HG02973 (cell line): Measurements from ENCODE around the gene HAUS1.
"Not testable (repeated sequence)": the region's sequence is repeated elsewhere in the genome, so short reads cannot be mapped to it uniquely, and the experiment has no call there.

ENCODE experiments used
- ATAC-seq: cut with Tn5 transposase; IDR thresholded peaks from one replicate; pipeline ENCODE4 v1.9.1; 2021; ENCODE audit warnings: moderate library complexity; ENCODE audit not compliant: unreplicated experiment

HAUS1 gene

DNA sequence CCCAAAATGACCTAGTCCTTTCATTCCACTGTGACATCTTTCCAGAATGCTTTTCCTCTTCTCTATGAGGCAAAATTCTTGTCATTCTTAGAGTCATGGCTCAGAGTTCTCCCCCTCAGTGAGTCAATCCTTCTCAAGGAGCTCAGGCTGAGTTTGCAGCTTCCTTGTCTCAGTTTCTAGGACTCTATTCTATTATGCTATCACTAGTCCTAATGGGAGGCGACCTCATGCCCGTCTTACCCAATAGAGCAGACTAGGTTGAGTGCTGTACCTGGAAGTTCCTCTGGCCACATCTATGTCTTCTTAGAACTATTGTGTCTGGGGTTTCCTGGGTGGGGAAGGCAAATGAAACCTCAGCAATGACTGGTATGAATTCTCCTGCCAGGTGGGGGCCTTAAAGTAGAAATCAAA, 51.5 kb downstream of the HAUS1 start:
- ATAC-seq: no peak

DNA sequence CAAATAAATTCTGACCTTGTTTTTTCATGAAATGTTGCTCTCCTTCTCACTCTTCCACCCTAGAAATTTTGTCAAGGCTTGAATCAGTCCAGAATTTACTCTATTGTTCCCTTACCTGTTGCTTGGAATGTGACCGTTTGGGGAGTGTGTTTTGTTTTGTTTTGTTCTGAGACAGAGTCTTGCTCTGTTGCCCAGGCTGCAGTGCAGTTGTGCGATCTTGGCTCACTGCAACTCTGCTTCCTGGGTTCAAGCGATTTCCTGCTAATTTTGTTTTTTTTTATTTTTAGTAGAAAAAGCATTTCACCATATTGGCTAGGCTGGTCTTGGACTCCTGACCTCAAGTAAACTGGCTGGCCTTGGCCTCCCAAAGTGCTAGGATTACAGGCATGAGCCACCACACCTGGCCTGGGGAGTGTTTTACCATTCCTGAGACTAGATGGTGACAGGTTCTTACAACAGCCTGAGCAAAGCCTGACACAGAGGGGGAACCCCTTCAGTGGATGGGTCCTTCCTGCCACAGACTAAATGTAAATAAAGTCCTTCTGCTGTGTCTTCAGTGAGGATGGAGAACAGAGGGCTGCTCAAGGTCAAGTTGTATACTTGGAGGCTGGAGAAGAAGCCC, 52.0 kb downstream of the HAUS1 start:
- ATAC-seq: no peak

DNA sequence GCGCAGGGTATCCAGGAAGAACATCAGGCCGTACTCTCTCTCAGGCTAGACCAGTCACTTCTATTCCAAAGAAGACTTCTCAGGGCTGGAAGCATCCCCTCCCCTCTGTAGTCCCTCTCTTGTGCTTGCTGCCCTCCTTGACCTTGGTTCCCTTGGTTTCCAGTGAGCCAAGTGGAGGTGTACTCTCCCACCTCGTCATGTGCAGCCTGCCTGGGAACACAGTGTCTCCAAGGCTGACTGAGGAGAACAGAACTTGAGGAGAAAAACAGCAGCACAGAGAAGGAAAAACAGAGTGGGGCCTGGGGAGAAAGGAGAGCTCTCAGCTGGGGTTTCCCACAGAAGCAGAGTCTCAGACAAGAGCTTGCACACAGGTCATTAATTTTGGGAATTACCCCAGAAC, 52.7 kb downstream of the HAUS1 start:
- ATAC-seq: no peak

DNA sequence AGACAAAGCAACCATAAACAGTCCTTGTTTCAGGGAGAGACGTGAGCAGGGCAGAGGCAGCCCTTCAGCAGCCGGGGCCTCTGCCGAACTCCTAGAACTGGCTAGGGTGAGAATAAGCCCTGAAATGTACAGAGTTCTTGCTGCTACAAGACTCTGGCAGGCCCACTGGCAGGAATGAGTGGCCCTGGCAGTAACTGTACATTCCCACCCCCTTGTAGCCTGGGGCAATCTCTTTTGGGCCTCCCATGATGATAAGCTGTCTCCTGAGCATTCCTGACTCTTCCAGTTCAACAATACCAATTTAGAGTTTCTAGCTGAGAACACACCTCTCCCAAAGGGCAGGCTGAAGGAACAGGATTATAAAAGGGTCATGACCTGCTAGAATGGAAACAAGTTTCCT, 54.3 kb downstream of the HAUS1 start:
- no peak for ATAC-seq

DNA sequence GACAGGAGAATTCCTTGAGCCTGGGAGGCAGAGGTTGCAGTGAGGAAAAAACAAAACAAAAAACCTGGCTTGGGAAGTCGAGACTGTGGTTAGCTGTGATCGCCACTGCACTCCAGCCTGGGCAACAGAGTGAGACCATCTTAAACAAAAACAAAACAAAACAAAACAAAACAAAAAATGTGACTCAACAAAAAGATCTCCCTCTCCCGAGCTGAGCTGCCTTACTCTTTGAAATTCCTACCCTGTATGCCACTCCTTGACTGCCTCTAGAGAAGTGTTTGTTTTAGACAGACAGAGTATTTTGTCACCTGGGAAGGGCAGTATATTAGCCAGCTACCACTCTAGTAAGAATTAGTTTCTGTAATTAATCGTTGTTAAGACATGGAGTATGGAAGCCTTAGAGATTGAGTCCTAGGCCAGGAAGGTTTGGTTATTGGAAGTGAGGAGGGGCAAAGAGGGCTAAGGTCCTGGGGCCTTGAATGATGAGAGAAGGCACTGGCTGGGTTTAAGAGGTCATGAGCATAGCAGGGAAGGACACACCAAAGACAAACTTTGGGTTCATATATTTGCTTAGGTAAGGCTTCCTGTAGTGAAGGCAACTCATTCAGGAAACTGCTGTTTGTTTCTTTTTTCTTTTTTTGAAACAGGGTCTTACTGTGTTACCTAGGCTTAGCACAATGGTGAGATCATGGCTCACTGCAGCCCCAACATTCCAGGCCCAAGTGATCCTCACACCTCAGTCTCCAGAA, 56.0 kb downstream of the HAUS1 start:
- ATAC-seq: no peak

DNA sequence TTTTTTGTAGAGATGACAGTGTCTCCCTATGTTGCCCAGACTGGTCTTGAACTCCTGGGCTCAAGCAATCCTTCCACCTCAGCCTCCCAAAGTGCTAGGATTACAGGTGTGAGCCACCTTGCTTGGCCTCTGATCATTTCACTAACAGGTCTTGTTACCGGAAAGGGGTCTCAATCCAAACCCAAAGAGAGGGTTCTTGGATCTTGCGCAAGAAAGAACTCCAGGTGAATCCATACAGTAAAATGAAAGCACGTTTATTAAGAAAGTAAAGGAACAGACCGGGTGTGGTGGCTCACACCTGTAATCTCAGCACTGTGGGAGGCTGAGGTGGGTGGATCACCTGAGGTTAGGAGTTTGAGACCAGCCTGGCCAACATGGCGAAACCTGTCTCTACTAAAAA, 56.7 kb downstream of the HAUS1 start:
- ATAC-seq: not testable (repeated sequence)

DNA sequence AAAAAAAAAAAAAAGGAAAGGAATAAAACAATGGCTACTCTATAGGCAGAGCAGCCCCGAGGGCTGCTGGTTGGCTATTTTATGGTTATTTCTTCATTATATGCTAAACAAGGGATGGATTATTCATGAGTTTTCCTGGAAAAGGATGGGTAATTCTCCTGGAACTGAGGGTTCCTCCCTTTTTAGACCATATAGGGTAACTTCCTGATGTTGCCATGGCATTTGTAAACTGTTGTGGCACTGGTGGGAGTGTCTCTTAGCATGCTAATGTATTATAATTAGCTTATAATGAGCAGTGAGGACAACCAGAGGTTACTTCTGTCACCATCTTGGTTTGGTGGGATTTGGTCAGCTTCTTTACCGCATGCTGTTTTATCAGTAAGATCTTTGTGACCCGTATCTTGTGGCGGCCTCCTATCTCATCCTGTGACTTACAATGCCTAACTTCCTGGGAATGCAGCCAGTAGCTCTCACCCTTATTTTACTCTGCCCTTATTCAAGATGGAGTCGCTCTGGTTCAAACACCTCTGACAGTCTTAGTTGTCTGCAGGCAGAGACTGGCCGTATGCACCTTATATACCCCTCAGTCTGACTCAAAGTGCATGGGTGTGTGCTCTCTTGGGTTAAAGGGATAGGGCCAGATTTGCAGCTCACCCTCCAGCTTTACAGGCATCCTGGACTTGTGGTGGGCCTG, 57.7 kb downstream of the HAUS1 start:
- no peak for ATAC-seq

DNA sequence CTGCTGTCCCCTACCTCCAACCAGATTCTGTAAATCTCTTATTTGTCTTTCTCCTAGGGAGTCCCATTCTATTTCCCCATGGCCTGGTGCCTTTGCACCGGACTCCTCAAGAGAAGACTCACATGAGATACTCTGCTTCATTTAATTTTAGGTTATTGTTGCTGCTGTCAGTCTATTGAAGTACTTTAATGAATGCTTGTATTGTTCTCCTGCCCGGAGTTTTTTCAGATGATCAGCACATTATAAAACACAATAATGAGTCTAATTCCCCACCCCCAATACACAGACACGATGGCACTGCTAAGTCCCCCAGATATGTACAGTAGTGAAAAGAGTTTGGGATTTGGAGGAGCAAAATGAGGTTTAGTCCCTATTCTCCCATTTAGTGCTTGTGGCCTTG, 58.9 kb downstream of the HAUS1 start:
- no peak for ATAC-seq

DNA sequence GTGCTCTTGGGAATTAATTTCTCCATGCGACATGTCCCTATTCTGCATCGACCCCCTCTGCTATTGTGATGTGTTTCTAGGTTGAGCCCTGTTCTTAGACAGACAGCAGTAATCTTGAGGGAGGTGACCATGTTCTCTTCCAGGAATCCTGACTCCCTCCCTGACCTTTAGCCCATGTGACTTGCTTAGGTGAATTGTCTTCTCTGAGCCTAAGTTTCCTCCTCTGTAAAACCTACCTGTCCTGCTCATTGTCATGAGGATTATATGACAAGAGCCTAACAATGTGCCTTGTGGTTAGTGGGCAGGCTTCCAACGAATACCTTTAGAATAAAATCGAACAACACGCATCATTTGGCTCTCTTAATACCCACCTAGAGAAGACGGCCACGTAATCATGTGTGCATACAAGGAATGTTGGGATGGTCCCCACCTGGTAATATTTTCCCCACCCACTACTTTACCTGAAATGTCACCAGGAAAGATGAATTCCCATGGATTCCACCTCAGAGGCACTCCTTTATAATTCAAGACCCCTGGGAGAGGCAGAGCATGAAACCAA, 59.8 kb downstream of the HAUS1 start:
- ATAC-seq: no peak

DNA sequence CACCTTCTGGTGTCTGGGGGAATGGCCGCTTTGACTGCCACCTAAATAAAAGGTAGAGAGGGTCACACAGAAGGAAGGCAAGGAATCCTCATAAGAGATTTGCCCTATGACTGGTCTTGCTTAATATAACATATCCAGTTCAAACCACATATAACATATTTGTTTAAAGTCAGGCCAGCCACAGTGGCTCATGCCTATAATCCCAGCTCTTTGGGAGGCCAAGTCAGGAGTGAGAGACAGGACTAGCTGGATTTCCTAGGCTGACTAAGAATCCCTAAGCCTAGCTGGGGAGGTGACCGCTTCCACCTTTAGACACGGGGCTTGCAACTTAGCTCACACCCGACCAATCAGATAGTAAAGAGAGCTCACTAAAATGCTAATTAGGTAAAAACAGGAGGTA, 60.3 kb downstream of the HAUS1 start:
- not testable (repeated sequence) for ATAC-seq

DNA sequence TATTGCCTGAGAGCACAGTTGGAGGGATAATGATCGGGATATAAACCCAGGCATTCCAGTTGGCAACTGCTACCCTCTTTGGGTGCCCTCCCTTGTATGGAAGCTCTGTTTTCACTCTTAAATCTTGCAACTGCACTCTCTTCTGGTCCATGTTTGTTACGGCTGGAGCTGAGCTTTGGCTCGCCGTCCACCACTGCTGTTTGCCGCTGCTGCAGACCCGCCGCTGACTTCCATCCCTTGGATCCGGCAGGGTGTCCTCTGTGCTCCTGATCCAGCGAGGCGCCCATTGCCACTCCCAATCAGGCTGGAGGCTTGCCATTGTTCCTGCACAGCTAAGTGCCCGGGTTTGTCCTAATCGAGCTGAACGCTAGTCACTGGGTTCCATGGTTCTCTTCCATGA, 60.7 kb downstream of the HAUS1 start:
- no peak for ATAC-seq

DNA sequence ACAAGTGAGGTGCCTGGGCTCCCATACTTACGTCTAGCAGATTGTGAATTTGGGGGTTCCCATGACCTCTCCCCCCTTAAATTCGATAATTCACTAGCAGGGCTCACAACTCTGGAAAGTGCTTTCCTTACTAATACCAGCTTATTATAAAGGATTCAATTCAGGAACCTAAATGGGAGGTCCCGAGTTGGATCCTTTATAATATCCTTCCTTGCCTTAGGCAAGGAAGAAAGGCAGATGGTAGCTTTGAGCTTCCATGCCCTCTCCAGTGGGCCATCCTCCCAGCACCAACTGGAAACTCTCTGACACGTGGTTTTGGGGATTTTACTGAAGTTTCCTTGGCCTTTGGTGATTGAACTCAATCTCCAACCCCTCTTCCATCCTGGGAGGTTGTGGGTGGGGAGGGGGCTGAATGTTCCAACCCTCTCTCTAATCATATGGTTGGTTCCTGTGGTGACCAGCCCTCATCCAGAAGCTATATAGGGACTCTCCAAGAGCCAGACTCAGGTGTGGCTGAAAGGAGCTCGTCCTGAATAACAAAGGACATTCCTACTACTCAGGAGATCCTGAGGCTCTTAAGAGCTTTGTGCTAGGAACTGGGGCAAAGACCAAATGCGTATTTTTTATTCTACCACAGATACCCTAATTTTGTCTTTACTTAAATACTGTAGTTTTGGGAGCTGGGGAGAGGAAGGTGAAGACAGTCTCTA, 62.2 kb downstream of the HAUS1 start:
- no peak for ATAC-seq

DNA sequence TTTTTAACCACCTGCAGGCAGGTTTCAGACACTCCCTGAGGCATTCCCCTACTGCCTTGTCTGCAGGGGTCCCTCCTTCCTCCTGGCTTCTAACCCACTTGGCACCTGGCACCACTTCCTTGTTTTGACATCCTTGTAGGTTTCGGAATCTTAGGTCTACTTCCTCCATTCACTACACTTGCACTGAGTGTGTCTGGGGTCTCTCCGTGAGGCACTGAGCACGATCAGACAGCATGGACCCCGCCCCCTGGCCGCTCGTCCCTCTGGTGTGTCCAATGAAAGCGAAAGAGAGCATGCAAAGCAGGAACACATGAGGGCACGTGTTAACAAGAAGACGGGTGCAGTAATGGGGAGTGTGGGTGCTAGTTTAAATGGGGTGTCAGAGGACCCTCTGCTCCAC, 63.8 kb downstream of the HAUS1 start:
- peak; percentile 87 for ATAC-seq

DNA sequence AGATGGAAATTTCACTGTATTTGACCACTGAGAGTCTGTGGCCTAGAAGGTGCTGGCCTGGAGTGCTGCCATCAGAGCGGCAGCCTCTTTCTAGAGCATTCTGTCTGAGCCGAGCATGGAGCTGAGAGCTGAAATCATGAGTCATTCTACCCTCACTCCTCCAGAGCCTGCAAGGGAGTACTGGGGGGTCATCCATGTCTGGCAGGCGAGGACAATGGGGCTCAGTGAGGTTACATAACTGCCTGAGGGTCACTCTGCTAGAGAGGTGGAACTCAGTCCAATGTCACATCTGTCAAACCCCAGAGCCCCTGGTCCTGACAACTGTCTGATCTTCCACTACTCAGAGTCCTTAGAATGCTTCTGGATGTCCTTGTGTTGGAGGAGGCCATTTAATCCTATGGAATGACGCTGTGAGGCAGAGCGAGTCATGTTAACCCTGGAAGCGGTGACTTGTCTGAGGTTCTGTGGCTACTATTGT, 65.3 kb downstream of the HAUS1 start:
- no peak for ATAC-seq

DNA sequence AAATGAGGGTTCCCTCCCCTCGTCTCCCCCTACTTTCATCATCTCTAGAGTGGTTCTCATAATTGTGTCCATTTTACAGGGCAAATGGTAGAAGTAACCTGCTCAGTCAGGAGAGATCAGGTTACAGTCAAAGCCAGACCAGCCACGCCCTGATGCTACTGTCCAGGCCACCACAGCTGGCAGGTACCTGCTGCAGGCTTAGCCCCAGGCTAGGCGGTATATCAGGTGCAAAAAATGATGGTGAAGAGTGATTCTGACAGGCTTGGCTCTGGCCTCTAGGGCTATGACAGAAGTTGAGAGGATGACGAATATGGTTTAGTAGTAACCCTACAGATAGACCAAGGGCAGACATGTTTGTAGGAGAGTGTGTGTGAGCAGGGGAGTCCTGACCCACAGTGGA, 67.1 kb downstream of the HAUS1 start:
- ATAC-seq: no peak

DNA sequence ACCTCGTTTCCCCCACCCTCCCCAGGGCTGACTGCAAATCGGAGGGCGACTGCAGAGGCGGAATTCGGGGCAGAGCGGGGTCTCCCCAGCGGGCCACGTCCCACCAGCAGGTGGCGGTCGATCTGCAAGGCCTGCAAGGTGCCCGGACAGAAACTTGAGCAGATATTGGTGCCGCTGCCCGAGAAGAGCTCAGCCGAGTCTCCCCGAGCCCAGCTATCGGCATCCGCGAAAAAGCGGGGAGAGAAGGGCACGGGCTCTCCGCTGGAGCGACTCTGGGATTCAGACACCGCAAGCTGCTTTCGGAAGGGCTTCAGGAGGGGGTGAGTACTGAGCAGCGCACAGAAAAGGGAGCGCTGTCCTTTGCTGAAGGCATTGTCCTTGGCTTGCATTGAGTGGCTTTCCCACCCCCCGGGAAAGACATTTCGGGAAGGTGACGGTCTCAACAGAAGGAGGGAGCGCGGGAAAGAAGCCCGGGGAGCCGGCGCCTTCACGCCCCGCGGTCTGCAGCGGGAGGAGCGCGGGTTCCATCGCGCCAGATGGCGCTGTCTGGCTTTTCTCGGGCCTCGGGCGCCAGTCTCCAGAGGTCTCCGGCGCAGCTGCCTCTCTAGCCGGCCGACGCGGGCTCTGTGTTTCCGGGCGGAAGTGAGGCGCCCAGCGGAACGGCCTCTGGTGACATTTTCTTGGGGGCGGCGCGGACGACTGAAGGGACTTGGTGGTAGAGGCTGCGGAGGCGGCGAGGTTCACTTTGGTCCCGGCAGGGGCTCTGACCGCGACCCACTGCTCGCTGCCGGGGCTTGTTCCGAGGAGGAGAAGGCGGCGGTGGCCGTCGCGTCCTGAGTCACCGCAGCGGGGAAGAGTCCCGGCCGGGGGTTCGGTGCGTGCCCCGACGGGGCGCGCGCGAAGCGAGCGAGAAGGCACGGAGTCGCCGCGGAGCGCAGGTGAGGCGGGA, 69.5 kb downstream of the HAUS1 start:
- peak; percentile 79 for ATAC-seq

DNA sequence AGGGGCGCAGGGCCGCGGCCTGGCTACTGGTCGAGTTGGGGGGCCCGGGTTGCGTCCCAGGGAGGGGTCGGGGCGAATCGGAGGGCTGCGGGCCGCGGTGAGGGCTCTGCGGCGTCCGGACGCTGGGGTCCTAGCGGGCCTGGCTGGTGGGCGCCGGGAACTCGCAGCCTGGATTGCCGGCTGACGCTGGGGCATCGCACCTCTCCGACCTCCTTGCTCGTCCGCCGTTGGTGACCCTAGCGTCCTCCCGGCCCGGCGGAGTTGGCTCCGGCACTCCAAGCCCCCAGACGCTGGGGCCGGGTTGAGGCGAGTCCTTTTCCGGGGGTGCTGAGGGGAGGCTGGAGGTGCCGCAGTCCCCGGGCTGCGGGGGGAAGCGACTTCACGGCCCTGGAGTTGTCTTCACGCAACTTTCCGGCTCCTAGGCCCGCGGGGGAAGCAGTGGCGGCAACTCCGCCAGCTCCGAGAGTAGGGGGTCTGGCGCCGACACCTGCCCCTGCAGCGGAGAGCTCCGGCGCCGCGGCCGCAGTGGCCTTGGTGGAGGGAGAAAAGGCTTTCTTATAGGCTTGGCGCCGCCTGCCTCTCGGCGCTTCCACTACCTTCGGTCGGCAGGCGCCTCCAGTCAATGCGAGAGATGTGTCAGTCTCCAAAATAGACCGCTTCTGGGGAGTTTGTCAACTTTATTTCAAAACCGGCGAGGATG, 70.3 kb downstream of the HAUS1 start:
- peak; percentile 9 for ATAC-seq

DNA sequence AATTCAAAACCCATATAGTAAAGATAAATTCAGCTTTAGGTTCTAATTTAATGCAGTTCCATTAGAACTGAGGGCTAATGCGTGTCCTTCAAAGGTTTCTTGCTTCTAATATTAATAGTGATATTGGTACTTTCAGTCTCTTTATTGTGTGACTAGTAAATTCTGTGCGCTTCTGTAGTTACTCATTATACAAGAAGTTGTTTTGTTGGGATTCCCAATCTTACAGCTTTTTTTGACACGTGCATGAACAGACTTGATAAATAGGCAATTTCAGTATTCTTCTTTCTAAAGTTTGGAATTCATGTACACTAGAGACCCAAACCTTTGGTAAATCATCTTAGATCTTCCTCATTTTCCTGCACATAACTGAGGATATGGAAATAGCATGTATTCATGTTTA, 71.8 kb downstream of the HAUS1 start:
- no peak for ATAC-seq
